Fibroblast of the aortic adventitia (primary cell): ENCODE results near the gene PCNA. TPM values are rescaled to one million over a fixed set of nuclear protein-coding genes. Genes with fewer than 3 reads are reported as not detected.

Experiments used
- DNase-seq: peaks from one replicate; pipeline ENCODE4 v3.0.0-alpha.2; 2010; ENCODE audit warnings: low read depth
- H3K4me3 ChIP-seq: 2 replicates; pipeline ENCODE4 v1.5.1; 2011; ENCODE audit warnings: low read depth, mild to moderate bottlenecking, control low read depth, low read length, moderate library complexity
- CTCF ChIP-seq: IDR thresholded peaks from 2 replicates; pipeline ENCODE4 v1.5.1; 2011; ENCODE audit warnings: mild to moderate bottlenecking, low read length, control low read depth, inconsistent platforms; ENCODE audit not compliant: insufficient read depth
- total RNA-seq: library from RNA; depleted of rRNA; stranded (reverse); fragments of >200 nt; gene quantifications from 2 replicates; pipeline ENCODE4 v1.2.3, GENCODE V29; 2012; ENCODE audit warnings: low replicate concordance

PCNA gene
- total RNA-seq, 1 donor, result 307 TPM

GRCh38 chr20:5149892-5150225, 30.1 kb upstream of the PCNA start:
- TF ChIP-seq CTCF, result no peak
- H3K4me3 ChIP-seq, result no peak overlapping the region
- no peak for DNase-seq

GRCh38 chr20:5148581-5148980, 28.8 kb upstream of the PCNA start:
- DNase-seq, result no peak
- TF ChIP-seq CTCF, result no peak
- no peak overlapping the region for H3K4me3 ChIP-seq

- no peak overlapping the region for H3K4me3 ChIP-seq
- DNase-seq, result no peak
- no peak for TF ChIP-seq CTCF
Observed at GRCh38 chr20:5146871-5147592, 27.3 kb upstream of the PCNA start.

GRCh38 chr20:5146099-5146668, 26.4 kb upstream of the PCNA start:
- no peak for TF ChIP-seq CTCF
- DNase-seq, result no peak
- no peak overlapping the region for H3K4me3 ChIP-seq

- TF ChIP-seq CTCF, result no peak
- DNase-seq, result no peak
- H3K4me3 ChIP-seq, result no peak overlapping the region
Observed at GRCh38 chr20:5145365-5146098, 25.8 kb upstream of the PCNA start.

- TF ChIP-seq CTCF, result no peak
- H3K4me3 ChIP-seq, result no peak overlapping the region
- DNase-seq, result no peak
Observed at GRCh38 chr20:5143851-5144250, 24.1 kb upstream of the PCNA start.
